Stimulated activated naive CD4-positive, alpha-beta T cell treated with Interleukin-2 at 50 U/mL for 16 hours (primary cell): ENCODE measurements around the gene ST6GALNAC4.
"Not testable (repeated sequence)": the region's sequence is repeated elsewhere in the genome, so short reads cannot be mapped to it uniquely, and the experiment has no call there.

Experiments
- DNase-seq: peaks from one replicate; lab custom pipeline; 2025; lab: John Stamatoyannopoulos, UW

The ST6GALNAC4 gene

DNA sequence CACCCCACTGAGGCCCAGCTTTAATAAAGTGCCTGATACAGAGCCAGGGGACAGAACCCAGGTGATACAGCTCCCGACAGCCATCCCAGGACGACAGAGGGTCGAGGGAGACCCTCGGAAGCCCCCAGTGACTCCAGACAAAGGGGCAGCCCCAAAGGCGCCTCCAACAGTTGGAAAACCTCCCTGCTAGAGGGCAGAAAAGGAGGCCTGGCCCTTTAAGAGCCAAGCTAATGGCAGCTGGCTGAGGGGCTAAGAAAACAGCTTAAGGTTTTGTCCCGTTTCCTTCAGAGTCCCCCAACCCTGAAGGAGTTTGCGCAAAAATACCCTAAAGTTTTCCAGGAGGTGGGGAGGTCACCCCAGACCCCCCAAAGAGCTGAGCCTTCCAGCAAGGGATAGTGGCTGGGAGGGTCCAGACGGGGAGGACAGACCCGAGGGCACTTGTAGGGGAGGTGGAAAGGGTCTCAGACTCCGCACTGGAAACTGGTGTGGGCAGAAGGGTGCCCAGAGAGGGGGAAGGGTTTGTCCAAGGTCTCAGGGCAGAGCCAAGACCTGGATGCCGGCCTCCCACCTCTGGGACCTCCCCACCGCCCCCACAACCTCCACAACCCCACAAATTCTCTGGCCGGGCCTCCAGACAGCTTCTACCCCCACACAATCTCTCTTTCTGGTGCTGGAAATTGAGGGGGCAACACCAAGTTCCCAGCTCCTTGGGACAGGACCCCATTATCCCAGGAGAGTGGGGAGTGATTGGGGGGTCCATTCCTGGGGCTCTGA is 31.1 kb downstream of the ST6GALNAC4 start:
- DNase-seq: no peak

DNA sequence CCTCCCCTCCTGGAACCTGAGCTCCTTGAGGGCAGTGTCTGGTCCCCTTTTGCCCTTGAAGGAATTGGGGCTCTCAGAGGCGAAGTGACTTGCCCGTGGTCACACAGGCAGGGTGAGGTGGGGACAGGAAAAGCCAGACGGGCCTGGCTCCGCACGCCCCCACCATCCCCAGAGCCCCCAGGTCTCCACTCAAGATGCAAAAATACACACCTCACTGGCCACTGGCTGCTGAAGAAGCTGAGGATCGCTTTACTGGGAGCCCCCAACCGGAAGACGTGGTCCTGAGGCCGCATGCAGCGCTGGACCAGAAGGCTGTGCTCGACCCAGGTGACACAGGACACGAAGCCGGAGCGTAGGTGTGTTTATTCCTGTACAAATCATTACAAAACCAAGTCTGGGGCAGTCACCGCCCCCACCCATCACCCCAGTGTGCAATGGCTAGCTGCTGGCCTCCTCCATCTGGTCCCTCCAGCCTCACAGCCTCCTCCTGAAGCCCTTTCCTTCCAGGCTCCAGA is 31.8 kb downstream of the ST6GALNAC4 start:
- DNase-seq: no peak

DNA sequence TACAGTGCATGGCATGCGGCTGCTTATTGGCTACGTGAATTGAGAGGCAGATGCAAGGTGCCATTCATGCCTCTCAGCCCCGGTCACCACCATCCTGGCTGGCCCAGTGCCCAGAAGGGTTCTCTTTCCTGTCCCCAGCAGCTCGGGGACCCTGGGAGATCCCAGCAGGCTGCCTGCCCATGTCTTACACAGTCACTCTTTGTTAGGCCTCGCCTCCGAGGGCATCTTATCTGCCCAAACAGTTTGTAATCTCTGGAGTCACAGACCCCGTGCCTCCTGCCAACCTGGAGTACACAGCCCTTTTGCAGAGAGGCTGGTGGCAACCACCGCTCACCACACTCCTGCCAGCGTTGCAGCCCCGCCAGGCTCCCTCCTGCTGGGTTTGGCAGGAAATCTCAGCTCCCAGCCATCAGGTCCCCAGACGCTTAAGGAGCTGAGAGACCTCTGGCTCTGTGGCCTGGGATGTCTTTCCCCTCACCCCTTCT is 32.4 kb downstream of the ST6GALNAC4 start:
- DNase-seq: no peak

DNA sequence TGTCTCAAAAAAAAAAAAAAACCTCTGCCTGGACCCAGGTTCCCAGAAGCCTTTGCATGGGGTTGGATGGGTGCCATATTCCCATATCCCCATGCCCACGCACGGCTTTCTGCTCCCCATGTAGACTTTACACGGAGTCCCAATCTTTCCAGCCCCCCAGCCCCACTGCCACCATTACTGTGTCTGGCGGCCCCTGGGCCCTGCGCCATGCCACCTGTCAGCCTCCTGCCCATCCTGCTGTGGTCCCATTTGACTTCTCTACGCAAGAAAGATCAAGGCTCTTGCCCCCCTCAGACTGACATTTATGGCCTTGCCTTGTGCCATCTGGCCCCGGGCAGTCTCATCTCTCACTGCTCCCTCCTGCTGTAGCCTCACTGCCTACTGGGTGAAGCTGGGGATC is 32.9 kb downstream of the ST6GALNAC4 start:
- no peak for DNase-seq

DNA sequence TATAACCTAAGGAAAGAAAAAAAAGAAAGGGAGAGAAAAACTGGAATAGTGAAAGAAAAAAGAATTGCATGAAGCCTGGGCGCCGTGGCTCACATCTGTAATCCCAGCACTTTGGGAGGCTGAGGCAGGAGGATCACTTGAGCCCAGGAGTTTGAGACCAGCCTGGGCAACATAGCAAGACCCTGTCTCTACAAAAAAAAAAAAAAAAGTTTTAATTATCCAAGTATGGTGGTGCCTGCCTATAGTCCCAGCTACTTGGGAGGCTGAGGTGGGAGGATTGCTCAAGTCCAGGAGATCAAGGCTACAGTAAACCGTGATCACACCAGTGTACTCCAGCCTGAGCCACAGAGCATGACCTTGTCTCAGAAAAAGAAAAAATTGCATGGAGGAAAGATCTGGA is 35.1 kb downstream of the ST6GALNAC4 start:
- not testable (repeated sequence) for DNase-seq

DNA sequence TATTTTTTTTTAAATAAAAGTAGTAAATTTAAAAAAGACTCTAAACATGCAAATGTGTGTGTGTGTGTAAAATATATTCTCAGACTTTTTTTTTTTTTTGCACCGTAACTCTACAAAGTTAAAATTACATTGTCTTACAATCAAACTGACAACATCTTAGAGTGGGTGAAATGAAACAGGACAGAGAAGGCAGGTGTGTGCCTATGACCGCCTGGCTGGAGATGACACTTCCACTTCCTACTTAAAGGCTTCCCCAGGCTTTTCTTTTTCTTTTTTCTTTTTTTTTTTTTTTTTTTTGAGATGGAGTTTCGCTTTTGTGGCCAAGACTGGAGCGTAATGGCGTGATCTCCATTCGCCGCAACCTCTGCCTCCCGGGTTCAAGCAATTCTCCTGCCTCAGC is 36.7 kb downstream of the ST6GALNAC4 start:
- DNase-seq: no peak

DNA sequence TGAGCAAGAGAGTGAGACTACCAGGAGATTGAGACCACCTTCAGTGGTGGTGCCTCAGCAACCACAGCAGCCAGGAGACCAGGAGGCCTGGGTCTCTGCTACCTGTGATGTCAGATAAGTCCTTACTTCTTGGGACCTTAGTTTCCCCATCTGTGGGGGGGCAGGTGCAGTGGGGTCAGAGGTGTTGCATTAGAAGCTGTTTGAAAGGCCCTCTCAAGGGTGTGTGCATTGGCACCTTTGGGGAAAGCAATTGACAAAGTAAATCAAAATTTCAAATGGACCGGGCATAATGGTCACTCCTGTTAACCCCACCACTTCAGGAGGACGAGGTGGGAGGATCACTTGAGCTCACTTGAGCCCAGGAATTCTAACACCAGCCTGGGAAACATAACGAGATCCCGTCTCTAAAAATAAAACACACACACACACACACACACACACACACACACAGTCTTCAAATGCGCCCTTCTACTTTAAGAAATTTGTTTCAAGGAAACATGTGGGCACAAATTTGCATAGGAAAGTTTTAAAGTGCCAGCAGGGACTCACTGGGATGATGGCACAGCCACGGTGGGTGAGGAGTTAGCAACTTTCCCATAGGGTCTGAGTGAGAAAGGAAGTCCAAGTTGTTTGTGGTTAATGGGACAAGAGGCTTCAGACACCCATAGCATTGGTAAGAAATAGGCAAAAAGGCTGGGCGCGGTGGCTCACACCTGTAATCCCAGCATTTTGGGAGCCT is 38.0 kb downstream of the ST6GALNAC4 start:
- DNase-seq: no peak

DNA sequence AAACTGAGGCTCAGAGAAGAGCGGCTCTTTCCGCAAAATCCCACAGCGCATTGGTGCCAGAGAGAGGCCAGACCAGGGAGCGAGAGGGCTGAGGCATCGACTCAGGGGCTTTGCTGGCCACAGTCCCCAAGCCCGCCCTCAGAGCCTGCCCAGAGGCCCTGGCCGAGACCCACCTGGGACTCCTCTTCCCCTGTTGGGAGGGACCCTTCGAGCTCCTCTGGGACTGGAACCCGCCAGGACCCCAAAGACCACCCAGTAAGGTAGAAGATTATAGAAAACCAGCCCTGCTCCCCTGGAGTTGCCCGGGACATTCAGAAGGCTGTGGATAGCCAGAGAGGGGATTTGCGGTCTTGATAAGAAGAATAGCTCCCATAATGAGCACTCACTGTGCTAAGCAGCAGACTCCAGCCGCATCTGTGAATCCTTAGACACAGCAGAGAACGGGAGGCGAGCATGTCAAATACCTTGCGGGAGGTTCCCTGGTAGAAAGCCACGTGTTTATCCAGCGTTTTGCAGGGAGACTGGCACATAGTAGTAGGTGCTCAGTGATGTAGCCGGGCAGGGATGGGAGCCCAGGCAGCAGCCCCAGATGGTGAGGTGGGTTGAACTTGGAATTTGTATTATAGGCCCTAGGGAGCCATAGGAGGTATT is 38.7 kb downstream of the ST6GALNAC4 start:
- DNase-seq: no peak

DNA sequence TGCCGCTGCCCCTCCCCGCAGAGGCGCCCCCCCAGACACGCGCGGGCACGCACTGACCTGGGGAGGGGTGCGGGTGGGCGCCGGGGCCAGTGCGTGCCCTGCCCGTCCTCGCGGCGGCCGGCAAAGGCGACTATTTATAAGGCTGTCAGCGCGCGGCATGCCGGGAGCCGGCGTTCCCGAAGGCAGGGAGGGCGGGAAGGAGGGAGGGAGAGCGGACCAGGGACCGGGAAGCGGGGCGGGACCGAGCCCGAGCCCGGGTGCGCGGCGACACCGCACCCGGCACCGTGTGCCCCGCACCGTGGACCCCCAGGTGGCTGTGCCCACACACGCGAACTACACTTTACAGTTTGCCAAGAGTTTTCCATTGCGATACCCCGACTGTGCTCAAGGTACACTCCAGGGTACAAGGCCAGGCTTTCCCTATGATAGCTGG is 39.3 kb downstream of the ST6GALNAC4 start, which contains the start of gene AK1:
TSS of gene AK1 (minus strand) at position 110 of the 433 bp plus-strand sequence. CDS start 3,058 bp downstream, outside the sequence.
- no peak for DNase-seq

DNA sequence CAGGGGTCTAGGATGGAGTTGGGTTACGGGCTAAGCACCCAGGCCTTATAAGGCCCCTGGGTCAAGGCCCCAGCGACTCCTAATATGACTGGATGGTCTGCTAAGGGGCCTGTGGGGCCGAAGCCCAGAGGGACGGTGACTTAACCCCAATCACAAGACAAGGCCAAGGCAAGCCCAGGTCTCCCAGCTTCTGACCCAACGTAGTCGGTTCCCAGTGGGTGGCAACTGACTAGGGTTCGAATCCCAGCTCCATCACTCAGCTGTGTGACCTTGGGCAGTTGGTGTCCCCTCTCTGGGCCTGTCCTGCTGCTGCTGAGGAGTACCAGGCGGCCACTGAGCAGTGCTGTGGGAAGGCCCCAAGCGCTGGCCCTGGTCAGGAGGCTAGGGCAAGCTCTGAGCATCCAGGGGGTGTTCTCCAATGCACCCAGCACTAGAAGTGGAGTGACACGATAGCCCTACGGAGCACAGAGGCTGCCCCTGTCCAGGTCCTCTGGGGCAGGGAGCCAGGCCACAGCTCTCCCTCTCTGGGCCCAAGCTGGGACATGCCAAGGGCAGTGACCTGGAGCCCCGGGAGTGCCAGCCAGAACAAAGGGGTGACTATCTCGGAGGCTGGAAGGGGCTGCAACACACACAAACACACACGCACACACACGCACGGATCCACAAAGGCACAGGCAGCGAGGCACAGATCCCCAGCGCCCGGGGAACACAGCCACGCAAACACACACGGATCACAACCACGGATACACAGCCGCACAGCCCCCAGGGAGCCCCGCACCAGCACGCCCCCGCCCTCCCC is 39.9 kb downstream of the ST6GALNAC4 start:
- no peak for DNase-seq

DNA sequence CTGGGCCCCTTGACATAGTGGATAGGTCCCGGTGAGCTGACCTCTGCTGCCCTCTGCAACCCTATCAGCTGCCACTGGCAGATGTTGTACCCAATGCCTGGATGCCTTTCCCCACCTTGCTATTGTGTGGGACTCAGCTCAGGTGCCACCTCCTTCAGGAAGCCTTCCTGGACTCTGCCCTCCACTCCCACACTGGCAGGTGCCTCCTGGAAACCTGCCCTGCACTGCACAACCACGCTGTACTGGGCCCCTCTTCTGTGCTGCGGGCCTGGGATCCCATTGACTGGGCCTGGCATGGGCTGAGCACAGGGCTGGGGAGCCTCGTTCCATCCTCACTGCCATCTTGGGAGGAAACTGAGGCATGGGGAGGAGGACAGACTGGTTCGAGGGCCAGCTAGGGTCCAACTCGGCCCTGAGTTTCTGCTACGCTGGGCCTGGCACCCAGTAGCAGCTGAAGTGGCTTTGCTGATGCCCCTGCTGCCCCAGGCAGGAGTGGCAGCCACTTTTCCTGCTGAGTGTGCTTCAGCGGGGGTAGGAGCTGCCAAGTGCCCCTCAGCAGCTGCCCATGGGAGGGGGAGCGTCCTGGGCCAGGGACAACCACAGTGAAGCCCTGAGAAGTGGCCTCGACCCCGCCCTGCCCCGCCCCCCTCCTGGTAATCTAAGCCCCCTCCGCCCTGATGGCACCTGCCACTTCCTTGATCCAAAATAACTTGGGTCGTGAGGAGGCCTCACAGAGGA is 40.6 kb downstream of the ST6GALNAC4 start:
- DNase-seq: no peak

DNA sequence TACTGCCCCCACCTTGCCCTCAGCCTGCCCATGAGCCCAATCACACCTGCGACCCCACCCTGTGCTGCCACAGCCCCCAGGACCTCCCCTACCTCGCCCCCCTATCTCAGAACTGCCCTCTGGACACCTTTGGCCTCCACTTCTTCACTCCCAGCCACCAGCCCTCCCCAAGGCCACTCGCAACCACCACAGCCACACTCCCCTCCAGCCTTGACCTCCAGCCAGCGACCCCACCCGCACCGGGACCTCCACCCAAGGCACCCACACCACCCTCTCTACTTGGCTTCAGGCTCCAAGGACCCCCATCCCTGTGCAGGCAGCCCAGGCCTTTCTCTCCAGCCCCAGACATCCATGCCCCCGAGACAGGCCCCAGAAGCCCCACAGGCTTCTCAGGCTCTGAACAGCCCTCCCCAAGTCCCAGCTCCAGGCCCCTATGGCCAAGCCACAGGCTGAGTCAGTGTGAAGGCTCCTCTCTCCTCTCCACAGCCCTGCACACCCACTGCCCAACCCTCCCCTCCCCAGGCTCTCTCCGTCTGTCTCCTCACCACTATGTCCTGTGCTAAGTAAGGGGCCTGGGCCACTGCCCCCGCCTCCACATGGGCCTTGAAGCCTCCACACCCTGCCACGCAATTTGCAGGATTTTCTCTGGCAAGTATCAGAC is 41.4 kb downstream of the ST6GALNAC4 start:
- DNase-seq: no peak

DNA sequence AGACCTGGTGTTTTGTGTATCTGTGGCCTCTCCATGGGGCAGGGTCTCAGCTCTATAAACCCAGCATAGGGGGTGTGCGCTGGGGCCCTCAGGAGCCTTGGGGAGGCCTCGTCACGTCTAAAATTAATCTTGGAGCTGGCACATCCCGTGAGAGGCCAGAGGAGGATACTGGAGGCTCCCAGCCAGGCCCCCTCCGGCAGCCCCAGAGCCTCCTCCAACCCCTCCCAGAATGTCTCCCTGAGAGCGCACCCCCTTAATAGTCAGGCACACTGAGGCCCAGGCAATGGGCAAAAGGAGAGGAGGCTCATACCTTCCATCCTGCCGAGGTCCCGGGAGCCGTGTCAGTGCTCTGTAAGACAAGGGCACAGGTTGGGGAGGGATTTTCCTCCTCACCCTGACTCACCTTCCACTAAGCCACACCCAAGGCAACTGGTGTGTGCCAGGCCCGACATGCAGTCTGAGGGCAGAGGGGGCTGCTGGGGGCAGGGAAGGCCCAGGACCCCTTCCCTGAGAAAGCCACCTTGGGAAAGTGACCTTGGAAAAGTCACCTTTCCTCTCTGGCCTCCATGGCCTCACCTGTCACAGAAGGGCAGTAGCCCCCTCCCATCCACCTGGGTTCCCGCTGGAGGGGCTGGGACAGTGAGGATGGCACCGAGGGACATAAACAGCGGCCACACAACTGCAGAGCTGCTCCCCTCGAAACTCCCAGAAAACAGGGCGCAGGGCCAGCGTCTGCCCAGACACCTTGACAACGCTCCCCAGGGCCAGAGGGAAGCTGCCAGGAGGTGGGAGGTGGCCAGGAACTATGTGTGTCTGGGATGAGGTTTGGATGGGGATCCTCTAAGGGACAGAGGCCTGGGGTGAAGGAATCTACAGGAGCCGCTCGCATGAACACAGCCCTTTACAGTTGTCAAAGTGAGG is 42.3 kb downstream of the ST6GALNAC4 start:
- no peak for DNase-seq

DNA sequence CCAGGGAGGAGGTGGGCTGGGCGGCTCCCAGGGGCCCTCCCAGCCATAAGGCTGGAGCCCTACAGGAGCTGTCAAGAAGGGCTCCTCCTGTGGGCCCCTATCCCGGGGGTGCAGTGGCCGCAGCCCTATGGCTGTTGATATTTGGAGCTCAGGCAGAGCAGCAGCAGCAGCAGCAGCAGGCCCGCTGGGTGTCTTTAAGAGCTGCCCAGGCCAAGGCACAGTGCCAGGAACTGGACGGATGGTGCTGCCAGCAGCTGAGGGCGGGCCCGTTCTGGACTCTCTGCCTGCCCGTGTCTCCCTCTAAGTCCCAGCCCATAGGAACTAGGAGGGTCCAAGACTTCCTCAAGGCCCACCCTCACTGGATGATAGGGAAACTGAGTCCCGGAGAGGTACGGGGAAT is 43.0 kb downstream of the ST6GALNAC4 start:
- DNase-seq: no peak

DNA sequence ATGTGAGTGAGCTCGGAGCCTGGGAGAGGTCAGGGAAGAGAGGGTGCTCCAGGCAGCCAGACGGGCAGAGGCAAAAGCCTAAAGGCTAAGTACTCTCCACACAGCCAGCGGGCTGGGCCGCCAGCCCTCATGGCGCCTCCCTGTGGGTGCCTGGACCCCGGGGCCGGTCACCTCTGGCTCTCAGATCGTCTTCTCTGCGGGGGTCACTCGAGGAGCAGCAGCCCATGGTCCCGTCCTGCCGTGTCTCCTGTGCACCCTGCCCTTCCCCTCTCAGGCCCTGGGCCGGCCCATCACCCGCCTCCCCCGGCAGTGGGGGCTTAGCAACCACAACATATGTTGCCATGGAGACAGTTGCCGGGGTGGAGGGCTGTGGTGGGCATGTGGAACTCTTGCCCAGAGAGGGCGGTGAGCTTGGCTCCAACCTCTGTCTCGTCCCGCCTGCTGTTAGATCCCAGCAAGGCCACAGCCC is 43.6 kb downstream of the ST6GALNAC4 start:
- DNase-seq: no peak

DNA sequence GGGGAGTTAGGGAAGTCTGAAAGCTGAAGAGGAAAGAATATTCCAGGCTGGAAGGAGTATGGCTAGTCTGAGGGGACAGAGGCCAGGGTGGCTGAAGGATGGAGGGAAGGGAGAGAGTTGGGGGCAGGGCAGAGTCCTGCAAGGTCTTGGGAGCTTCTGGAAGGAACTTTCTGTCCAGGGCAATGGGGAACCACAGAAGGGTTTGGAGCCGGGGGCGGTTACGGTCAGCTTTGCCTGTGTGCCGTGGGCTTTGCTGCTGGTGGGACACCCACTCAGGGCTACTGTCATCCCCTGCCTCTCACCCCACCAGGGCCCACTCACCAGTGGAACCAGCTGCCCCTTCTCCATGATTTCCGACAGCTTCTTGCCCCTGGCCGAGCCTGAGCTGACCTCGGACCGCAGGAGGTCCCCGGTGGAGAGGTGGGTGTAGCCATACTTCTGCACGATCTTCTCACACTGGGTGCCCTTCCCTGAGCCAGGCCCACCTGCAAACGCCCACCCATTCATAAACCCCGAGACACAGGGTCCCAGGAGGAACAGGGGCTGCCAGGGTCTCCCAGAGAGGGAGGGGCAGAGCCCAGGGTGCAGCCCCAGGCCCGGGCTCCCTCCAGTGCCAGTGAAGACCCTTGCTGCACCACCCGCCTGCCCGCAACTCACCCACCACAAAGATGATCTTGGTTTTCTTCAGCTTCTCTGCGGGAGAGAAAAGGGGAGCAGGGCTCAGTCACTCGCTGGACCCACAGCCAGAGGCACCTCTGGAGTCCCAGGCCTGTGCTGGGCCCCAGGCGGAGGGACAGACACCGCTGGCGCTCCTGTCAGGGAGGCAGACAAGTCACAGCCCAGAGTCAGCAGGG is 44.2 kb downstream of the ST6GALNAC4 start:
- no peak for DNase-seq

DNA sequence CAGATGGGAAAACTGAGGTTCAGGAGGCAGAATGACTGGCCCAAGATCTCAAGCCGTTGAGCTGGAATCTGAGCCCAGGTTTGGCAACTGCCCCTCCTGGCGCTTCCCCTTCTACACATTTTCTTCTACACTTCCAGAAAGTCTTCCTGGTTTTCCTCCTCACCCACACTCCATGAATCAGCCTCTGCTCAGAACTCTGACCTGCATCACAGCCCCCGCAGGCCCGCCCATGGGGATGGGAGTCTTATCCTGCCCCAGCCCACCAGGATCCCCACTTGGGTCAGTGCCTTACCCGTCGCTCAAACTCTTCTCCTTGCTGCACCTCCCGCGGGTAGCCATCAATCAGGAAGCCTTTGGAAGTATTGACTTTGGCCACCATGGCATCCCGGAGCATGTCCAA is 45.3 kb downstream of the ST6GALNAC4 start:
- DNase-seq: no peak

DNA sequence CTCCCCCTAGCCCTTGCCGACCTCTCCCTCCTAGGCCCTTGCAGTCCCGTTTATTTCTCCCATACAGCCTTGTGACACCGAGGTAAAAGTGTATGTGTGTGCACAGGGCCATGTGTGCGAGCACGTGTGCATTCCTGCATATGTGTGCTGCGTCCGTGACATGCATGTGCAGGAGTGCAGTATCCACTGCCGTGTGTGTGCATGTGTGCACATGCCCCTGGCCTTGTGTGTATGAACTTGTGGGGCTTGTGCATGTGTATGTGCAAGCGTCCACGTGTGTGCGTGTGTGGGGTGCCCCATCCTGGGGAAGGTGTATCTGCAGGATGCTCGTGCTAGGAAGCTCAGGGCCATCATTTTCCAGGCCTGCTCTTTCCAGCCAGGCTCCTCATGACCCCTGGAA is 46.0 kb downstream of the ST6GALNAC4 start:
- no peak for DNase-seq
